ENCODE data around the gene ABHD6.

DNA sequence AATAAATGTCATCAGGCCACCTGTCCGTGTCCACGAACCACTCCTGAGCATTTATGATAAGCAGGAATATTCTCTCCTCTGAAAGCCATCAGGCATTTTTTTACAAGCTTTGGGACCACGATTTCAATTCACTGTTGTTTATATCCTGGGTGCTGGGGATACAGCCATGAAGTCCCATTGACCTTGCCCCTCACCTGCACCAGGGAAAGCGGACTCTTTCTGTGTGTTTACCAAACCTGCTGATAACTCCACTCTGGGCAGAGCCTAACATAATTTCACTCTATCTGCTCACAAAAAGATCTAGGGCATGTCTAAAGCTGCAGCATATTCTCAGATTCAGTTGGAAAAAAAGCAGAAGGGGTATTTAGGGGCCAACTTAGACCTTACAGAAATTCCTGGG is 31.6 kb upstream of the ABHD6 start:
- TF ChIP-seq YY1 (IDR thresholded peaks at IDR 0.05; ENCODE audit: low read depth), result no peak
- TF ChIP-seq RAD21 (IDR thresholded peaks at IDR 0.05; ENCODE audit: low read depth), result no peak
- TF ChIP-seq EP300 (IDR thresholded peaks at IDR 0.05; ENCODE audit: borderline replicate concordance), result no peak
- no peak for TF ChIP-seq FOXM1 (IDR thresholded peaks at IDR 0.05; ENCODE audit: borderline replicate concordance, low read depth)
- TF ChIP-seq, protein P1, sequence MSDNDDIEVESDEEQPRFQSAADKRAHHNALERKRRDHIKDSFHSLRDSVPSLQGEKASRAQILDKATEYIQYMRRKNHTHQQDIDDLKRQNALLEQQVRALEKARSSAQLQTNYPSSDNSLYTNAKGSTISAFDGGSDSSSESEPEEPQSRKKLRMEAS (IDR thresholded peaks at IDR 0.05), result no peak
- TF ChIP-seq, protein P2, sequence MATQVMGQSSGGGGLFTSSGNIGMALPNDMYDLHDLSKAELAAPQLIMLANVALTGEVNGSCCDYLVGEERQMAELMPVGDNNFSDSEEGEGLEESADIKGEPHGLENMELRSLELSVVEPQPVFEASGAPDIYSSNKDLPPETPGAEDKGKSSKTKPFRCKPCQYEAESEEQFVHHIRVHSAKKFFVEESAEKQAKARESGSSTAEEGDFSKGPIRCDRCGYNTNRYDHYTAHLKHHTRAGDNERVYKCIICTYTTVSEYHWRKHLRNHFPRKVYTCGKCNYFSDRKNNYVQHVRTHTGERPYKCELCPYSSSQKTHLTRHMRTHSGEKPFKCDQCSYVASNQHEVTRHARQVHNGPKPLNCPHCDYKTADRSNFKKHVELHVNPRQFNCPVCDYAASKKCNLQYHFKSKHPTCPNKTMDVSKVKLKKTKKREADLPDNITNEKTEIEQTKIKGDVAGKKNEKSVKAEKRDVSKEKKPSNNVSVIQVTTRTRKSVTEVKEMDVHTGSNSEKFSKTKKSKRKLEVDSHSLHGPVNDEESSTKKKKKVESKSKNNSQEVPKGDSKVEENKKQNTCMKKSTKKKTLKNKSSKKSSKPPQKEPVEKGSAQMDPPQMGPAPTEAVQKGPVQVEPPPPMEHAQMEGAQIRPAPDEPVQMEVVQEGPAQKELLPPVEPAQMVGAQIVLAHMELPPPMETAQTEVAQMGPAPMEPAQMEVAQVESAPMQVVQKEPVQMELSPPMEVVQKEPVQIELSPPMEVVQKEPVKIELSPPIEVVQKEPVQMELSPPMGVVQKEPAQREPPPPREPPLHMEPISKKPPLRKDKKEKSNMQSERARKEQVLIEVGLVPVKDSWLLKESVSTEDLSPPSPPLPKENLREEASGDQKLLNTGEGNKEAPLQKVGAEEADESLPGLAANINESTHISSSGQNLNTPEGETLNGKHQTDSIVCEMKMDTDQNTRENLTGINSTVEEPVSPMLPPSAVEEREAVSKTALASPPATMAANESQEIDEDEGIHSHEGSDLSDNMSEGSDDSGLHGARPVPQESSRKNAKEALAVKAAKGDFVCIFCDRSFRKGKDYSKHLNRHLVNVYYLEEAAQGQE (IDR thresholded peaks at IDR 0.05; ENCODE audit: low read depth), result no peak
- TF ChIP-seq NFIC (IDR thresholded peaks at IDR 0.05), result no peak
- TF ChIP-seq CEBPB (IDR thresholded peaks at IDR 0.05), result no peak
- TF ChIP-seq EGR1 (IDR thresholded peaks at IDR 0.05), result no peak
